GM10248 (cell line): Measurements from ENCODE around the gene HSPA12A.

Experiments
- CTCF ChIA-PET: fragments of 300-600 bp; sonication (Branson Sonifier 250); formaldehyde crosslinking; extraction: SDS; loops from one replicate; lab custom pipeline; 2021; ENCODE audit warnings: antibody characterized with exemption; lab: Yijun Ruan, JAX
- POLR2A ChIA-PET: fragments of 350-650 bp; sonication (Branson Sonifier 250); formaldehyde crosslinking; extraction: SDS; loops from one replicate; lab custom pipeline; 2020; ENCODE audit warnings: antibody characterized with exemption; lab: Yijun Ruan, JAX
- DNase-seq: peaks from one replicate; pipeline ENCODE4 v3.0.0; 2012; ENCODE audit errors: extremely low spot score
- TF ChIP-seq, protein P1 (sequence below): IDR thresholded peaks from 2 replicates; pipeline ENCODE4 v1.5.1; 2012; ENCODE audit warnings: mild to moderate bottlenecking, low read depth; ENCODE audit errors: extremely low read depth, missing control alignments, control extremely low read depth

HSPA12A gene

DNA sequence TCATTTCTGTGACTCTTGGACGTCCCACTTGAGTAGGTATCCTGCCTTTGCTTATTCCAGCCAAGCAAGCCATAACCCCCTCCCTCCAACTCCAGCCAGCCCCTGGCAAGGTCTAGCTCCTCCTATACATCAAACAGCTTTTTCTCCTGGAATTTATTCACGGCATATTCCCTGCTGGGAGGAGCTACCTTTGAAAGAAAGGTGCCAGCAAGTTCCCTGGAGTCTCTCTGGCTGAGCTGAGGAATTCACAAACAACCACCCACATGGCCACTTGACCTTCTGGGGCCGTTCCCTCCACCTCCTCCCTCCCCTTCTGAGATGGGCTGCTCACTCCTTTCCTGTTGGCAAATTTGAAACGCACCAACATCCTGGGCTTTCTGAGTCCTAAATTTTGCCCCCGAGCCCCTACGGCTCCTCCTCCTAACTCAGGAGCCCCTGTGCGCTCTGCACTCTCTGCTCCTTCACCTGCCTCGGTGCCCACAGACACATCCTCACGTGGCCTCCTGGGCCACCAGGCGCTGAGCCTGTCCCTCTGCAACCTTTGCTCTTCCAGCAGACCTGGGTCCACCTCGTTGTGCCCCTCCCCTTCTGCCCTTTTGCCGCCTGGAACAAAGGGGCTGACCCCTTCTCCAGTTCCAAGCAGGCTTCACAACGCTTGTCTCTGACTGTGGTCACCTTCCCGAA, 48.0 kb downstream of the HSPA12A start:
- TF ChIP-seq, protein P1, sequence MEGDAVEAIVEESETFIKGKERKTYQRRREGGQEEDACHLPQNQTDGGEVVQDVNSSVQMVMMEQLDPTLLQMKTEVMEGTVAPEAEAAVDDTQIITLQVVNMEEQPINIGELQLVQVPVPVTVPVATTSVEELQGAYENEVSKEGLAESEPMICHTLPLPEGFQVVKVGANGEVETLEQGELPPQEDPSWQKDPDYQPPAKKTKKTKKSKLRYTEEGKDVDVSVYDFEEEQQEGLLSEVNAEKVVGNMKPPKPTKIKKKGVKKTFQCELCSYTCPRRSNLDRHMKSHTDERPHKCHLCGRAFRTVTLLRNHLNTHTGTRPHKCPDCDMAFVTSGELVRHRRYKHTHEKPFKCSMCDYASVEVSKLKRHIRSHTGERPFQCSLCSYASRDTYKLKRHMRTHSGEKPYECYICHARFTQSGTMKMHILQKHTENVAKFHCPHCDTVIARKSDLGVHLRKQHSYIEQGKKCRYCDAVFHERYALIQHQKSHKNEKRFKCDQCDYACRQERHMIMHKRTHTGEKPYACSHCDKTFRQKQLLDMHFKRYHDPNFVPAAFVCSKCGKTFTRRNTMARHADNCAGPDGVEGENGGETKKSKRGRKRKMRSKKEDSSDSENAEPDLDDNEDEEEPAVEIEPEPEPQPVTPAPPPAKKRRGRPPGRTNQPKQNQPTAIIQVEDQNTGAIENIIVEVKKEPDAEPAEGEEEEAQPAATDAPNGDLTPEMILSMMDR: no peak
- POLR2A ChIA-PET: no interaction called here
- DNase-seq: no peak
- CTCF ChIA-PET: interaction anchor here (0.9 kb wide), 1 partner anchor 12 kb away, joined by 3 read pairs; no protein-coding TSS in a partner anchor

DNA sequence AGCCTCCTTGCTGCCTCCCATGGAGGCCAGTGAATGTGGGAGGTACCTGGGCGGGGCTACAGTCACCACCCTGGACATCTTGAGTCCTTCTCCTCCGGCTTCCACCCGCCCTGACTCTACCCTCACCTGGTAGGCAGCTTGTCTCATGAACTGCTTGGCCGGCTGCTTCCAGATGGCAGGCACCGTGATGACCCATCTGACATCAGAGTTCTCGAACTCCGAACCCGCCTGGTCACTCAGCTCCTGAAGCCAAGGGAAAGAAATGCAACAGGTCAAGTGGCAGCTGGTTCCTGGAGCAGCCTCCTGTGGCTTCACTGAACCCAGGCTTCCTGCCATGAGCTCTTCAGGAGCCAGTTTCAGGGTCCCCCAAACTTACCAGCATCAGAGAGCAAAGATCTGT, 50.1 kb downstream of the HSPA12A start:
- TF ChIP-seq, protein P1: no peak
- POLR2A ChIA-PET: no interaction called here
- no peak for DNase-seq
- CTCF ChIA-PET: interaction anchor here (0.7 to 2.1 kb wide), 6 partner anchors 10 to 483 kb away, joined by 3 to 8 read pairs (median 4); no protein-coding TSS in a partner anchor

DNA sequence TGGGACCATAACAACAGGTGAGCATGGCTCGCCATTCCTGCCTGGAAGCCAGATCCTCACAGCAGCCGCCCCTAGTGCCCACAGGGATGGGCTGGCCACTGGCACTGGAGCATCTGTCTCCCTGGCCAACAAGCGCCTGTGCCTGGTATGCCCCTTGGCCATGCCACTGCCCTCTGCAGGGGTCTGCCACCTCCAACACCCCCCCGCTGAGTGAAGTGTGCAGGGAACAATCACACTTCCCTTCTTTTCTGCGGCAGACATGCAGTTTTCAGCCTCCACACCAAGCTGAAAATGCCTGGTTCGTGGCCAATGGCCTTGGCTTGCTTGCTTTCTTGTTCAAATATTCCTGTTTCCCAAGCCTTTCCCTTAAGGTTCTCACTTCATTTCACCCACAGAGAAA, 50.7 kb downstream of the HSPA12A start:
- no peak for DNase-seq
- TF ChIP-seq, protein P1: no peak
- ChIA-PET POLR2A (no interaction called here), CTCF (interaction anchor here (0.7 to 2.1 kb wide), 6 partner anchors 9 to 484 kb away, joined by 3 to 8 read pairs (median 4); no protein-coding TSS in a partner anchor)

DNA sequence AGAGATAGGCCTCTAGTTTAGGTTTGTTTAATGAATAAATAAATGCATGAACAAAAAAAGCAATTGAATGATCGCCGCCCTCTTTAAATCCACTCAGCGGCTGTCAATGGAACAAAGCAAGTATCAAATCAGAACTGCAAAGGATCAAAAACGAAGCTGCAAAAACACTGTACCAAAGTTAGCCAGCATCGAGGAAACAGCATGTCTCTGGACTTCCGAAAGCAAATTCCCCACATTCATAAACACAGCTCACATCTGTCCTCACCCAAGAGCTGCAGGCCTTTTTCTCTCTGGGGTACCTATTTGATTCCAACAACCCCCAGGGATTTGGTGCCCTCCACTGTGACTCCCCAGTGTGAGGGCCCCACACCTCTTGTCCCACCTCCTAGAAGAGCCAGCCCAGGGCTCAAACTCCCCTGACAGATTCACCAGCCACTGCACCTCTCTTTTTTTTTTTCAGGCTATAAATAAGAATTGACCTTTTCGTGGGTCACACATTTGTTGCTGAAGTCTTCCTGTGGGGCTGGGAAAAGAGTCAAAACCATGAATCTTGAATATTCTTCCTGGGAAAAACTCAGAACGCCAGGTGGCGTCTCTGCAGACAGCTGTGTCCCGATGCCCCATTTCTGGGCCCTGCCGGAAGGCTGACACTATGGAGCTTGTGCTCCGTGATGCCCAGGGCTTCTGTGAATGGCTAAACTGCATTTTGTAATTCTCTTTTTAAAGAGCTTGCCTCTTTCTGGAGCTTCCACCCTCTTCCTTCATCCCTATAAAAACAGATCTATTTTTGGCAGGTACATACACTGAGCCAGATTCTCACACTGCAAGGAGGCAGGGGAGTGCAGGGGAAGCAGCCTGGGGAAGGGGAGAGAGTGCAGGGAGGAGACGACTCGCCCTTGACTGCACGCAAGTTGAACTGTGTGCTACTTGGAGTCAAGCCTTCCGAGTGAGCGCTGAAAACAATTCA, 51.7 kb downstream of the HSPA12A start:
- DNase-seq: no peak
- TF ChIP-seq, protein P1: no peak
- ChIA-PET POLR2A (no interaction called here), CTCF (interaction anchor here (0.6 to 2.1 kb wide), 3 partner anchors 9 to 485 kb away, joined by 4 to 8 read pairs (median 4); no protein-coding TSS in a partner anchor)

DNA sequence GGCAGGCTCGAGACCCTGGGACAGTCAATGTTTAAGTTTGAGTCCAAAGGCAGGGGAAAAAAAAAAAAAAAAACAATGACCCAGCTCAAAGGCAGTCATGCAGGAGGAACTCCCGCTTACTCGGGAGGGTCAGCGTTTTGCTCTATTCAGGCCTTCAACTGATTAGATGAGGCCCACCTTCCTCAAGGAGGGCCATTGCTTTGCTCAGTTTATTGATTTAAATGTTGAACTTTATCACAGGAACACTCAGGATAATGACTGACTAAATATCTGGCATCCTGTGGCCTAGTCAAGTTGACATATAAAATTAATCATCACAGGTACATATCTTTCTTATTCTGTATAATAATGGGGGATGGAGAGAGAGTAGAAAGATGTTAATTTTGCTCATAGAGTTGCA, 52.6 kb downstream of the HSPA12A start:
- TF ChIP-seq, protein P1: no peak
- POLR2A ChIA-PET: no interaction called here
- no peak for DNase-seq
- CTCF ChIA-PET: interaction anchor here (2.2 to 3.9 kb wide), 2 partner anchors 98 to 485 kb away, joined by 11 to 13 read pairs; no protein-coding TSS in a partner anchor

DNA sequence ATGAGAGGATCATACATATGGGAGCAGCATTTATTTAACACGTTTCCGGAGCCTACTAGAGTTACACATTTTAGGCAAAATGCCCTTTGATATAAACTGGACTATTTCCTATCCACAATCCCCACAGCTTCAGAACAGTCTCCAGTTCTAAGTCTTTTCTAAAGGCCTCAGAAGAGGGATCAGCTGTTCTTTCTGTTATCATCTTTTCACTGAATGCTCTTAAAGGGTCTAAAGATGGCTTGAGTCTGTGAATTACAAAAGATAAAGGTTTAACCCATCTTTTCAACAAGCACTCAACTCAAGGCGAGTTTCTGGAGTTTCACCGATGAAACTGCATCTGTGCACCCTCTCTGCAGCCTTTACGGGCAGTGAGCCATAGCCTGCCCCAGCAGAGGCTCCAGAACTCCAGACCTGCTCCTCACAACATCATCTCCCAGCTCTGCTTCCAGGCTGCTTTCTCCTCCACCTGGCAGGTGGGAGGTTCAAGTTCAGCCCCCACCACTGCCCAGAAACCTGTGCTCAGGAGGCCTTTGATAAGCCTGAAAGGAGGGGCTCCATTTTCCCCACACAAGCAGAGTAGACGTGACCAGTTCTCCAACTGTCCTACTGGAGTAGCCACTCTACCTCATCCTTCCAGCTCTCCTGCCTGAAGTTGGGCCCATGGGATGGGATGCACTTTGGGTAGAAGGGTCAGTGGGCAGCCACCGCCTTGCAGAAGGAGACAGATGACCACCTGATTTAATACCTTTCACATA, 53.4 kb downstream of the HSPA12A start:
- CTCF ChIA-PET: interaction anchor here (1.1 to 3.9 kb wide), 3 partner anchors 12 to 486 kb away, joined by 4 to 13 read pairs (median 11); no protein-coding TSS in a partner anchor
- TF ChIP-seq, protein P1: no peak
- no peak for DNase-seq
- POLR2A ChIA-PET: no interaction called here
